ENCODE data around the gene RBM10. TPM values are rescaled to one million over a fixed set of nuclear protein-coding genes. Genes with fewer than 3 reads are reported as not detected.

Gene RBM10
- total RNA-seq, 1 experiment from 2014 or later = 55.8 TPM

DNA sequence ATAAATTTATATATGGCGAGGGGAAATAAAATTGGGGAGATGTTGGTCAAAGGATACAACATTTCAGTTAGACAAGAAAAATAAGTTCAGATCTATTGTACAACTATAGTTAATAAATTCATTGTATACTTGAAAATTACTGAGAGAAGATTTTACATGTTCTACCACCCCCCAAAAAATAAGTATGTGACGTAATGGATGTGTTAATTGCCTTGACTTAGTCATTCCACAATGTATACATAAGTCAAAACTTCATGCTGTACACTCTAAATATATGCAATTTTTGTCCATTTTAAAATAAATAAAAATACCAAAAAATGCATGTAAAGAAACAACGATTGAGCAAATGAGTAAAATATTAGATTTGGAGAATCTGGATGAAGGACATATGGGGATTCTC is 89.6 kb downstream of the RBM10 start:
- Histone ChIP-seq H2BK12ac (ENCODE audit: insufficient read length, low read depth, low read length) (no peak overlapping the region), H2BK15ac (ENCODE audit: low read depth, low read length) (no peak overlapping the region), H3T11ph (ENCODE audit: low read length) (no peak overlapping the region), H4K5ac (ENCODE audit: insufficient read length, low read depth, low read length) (no peak overlapping the region), H3K4me2 (ENCODE audit: insufficient read depth, insufficient read length, low read length) (peak overlapping the region; percentile 52), H3K18ac (ENCODE audit: insufficient read length, low read depth, low read length) (no peak overlapping the region), H4K20me1 (ENCODE audit: control insufficient read depth, insufficient read depth, insufficient read length) (no peaks in the 10 kb centered on the region), H4K8ac (replicated peaks; ENCODE audit: insufficient read length, low read depth, low read length) (no peak overlapping the region), H3K56ac (ENCODE audit: insufficient read length, low read depth, low read length) (no peak overlapping the region), H3K79me1 (ENCODE audit: insufficient read depth, low read depth, low read length, poor library complexity, severe bottlenecking) (peaks cover 2% of the 10 kb centered on the region), H2BK5ac (ENCODE audit: insufficient read length, low read length) (no peak overlapping the region), H3K79me2 (ENCODE audit: insufficient read depth, low read length) (peaks cover 15% of the 10 kb centered on the region; the same call in 1 of the 2 replicates), H3K27ac (ENCODE audit: insufficient read length, low read depth, low read length) (no peak overlapping the region), H3K4me1 (ENCODE audit: insufficient read depth, low read length) (0 out of 2 replicates have a peak, but pooled peaks cover 2% of the 10 kb centered on the region), H3K23ac (ENCODE audit: insufficient read length, low read depth, low read length) (no peak overlapping the region), H2BK120ac (ENCODE audit: low read depth, low read length, poor library complexity, severe bottlenecking) (no peak overlapping the region), H3K9me3 (ENCODE audit: control insufficient read depth, low read depth, low read length) (no peaks in the 10 kb centered on the region), H3K4ac (ENCODE audit: low read depth, low read length) (no peak overlapping the region), H3K23me2 (ENCODE audit: insufficient read length, low read depth, low read length, poor library complexity, severe bottlenecking) (peaks cover 5% of the 10 kb centered on the region), H3K14ac (ENCODE audit: insufficient read depth, low read length) (no peak overlapping the region), H4K91ac (ENCODE audit: insufficient read length, low read depth, low read length) (no peak overlapping the region), H3K9ac (ENCODE audit: extremely low read depth, insufficient read length, low read length) (no peak overlapping the region), H2AFZ (ENCODE audit: low read length) (no peak overlapping the region), H3K27me3 (ENCODE audit: insufficient read depth, low read length) (no peaks in the 10 kb centered on the region), H2AK5ac (ENCODE audit: insufficient read length, low read length) (no peak overlapping the region), H2BK20ac (ENCODE audit: low read depth, low read length, poor library complexity, severe bottlenecking) (no peak overlapping the region)
- TF ChIP-seq CTCF (conservative IDR thresholded peaks at IDR 0.05) = no peak
- Mint-ChIP-seq H3K9me3 (no peaks in the 10 kb centered on the region; a peak in 1 of 5 replicates), H3K27me3 (ENCODE audit: low read depth) (peaks cover 3% of the 10 kb centered on the region; the same call in 1 of the 2 replicates), H3K4me1 (peaks cover 5 to 24% of the 10 kb centered on the region in 2 experiments), H3K27ac (peak overlapping the region; percentile 56 to 100 (median 77); a peak in 5 of 7 replicates), H3K36me3 (ENCODE audit: insufficient read depth in 1 of 3, low read depth in 3 of 3) (peaks cover 2 to 16% (median 8%) of the 10 kb centered on the region in 3 experiments; a peak in 5 of 7 replicates), H3K4me3 (peak overlapping the region; percentile 98 to 100)
- no CpG with 5 or more reads among the region's 3 CpGs for whole genome bisulfite sequencing (ENCODE audit: extremely low coverage, insufficient read length, low lambda C conversion rate)
- no peak for DNase-seq
